Motor neuron (in vitro differentiated cells): Measurements from ENCODE around the gene RAB3IL1. TPM values are rescaled to one million over a fixed set of nuclear protein-coding genes. Genes with fewer than 3 reads are reported as not detected.
"Not testable (repeated sequence)": the region's sequence is repeated elsewhere in the genome, so short reads cannot be mapped to it uniquely, and the experiment has no call there.

Experiments used
- ATAC-seq, 8 experiments: fragments of 200-7000 bp; cut with Tn5 transposase; replicated peaks in 6 of 8; 2 replicates each; pipeline ENCODE4 v1.8.0; 2021; ENCODE audit warnings: mild to moderate bottlenecking in 8 of 8, moderate library complexity in 8 of 8
- H3K27ac ChIP-seq, 2 donors: fragments of 250-450 bp; sonication (Bioruptor Pico); 2 replicates each; pipeline ENCODE4 v1.9.0; 2021; ENCODE audit warnings: antibody characterized with exemption in 2 of 2, mild to moderate bottlenecking in 2 of 2, moderate library complexity in 1 of 2
- H3K4me1 ChIP-seq, 2 donors: fragments of 250-450 bp; sonication (Bioruptor Pico); replicated peaks in 1 of 2; 2 replicates each; pipeline ENCODE4 v1.6.1; 2021; ENCODE audit warnings: antibody characterized with exemption in 2 of 2, mild to moderate bottlenecking in 2 of 2, moderate library complexity in 1 of 2
- H3K4me3 ChIP-seq, 5 donors: fragments of 250-450 bp; sonication (Bioruptor Pico); 2 replicates each; pipeline ENCODE4 v1.9.0; 2021; ENCODE audit warnings: antibody characterized with exemption in 5 of 5, mild to moderate bottlenecking in 5 of 5, moderate library complexity in 4 of 5
- whole genome bisulfite sequencing, 10 experiments: fragments of 450-650 bp; shearing (Covaris generic); methylation state at CpG; one replicate each; pipeline ENCODE4 v1.0.0; 2022; 5-methylcytosine and 5-hydroxymethylcytosine counted together
- in situ Hi-C, 9 experiments: fragments of 400-800 bp; cut with MboI; loops; one replicate each; pipeline ENCODE4 v1.15.0; 2021; ENCODE audit warnings: low sequenced_read_pairs in 9 of 9, low pct_unique_long_range_greater_than_20kb in 2 of 9; ENCODE audit not compliant: unreplicated experiment in 9 of 9
- total RNA-seq, 8 experiments: library from RNA; unstranded; fragments of 300-600 nt; gene quantifications; 2 replicates each; pipeline versions ENCODE4 v1.2.3 to v1.2.4, GENCODE V29; 2022

RAB3IL1 gene
- 10 to 100 TPM in 1 of 8 experiments, 1 to 10 TPM in 6, under 1 TPM in 1; 0.50 to 12.8 (median 2.5) TPM for total RNA-seq

- in situ Hi-C loops: no loop called here
- 30% methylated on average over 2 of the region's 74 CpGs; no CpG with 5 or more reads in 9 of the 10 experiments for WGBS, 10 experiments
Measured at GRCh38 chr11:61917334-61918109, at the start of gene RAB3IL1. TSS of gene RAB3IL1 (minus strand) at chr11:61917566. CDS start at chr11:61917367, 199 bp downstream.

GRCh38 chr11:61966734-61967115 lies 49.4 kb upstream of the RAB3IL1 start:
- Histone ChIP-seq H3K27ac (peak overlapping the region; percentile 94 to 96), H3K4me1 (peaks cover 22 to 24% of the 10 kb centered on the region in 2 donors), H3K4me3 (peak overlapping the region; percentile 76 to 99 (median 96))
- no peak for ATAC-seq
- 0% methylated on average over 2 to 8 of the region's 13 CpGs; no CpG with 5 or more reads in 6 of the 10 experiments for WGBS, 10 experiments
- in situ Hi-C loops: loop anchor here in 1 of 9 experiments (25.0 kb wide), 1 partner anchor 96 kb away; no protein-coding TSS in a partner anchor

More at GRCh38 chr11:61917334-61918109, at the start of gene RAB3IL1:
- Histone ChIP-seq H3K27ac (peak within 1 kb of the TSS in 1 of 2 donors; percentile 18), H3K4me1 (peaks cover 0 to 6% of the 10 kb centered on the region in 2 donors), H3K4me3 (peak within 1 kb of the TSS; percentile 46 to 73 (median 49))
- peak; percentile 72 to 94 (median 92) for ATAC-seq

GRCh38 chr11:61964666-61965271 lies 47.4 kb upstream of the RAB3IL1 start:
- H3K27ac ChIP-seq, ATAC-seq: not testable (repeated sequence)
- peaks cover 15% of the 10 kb centered on the region in 2 donors for H3K4me1 ChIP-seq
- peak overlapping the region; percentile 76 to 99 (median 96) for H3K4me3 ChIP-seq
- WGBS, 10 experiments: 78 to 100% (median 86%) methylated on average over 1 to 6 of the region's 9 CpGs; no CpG with 5 or more reads in 3 of the 10 experiments
- in situ Hi-C loops: loop anchor here in 1 of 9 experiments (25.0 kb wide), 1 partner anchor 98 kb away; no protein-coding TSS in a partner anchor

DNA sequence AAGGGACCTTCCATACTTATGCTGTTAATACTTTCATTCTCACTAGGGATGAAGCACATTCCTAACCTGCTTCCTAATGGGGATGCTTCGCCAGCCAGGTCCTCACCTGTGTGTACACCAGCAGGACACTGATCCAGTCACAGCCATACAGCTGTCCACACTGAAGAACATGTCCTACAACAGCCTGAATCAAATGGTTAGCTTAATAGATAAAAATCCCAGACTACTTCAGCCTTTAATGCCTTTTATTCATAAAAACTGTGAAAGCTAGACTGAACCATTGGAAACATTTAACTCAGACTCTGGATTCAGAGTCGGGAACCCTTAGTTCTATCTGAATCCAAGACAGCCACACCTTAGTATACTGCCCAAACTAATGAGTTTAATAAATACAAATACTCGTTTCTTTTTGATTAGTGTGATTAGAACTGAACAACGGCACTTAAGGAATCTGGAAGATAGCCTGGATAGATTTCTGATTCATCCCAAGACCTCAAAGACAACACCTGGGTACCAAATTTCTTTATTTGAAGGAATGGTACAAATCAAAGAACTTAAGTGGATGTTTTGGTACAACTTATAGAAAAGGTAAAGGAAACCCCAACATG lies 46.8 kb upstream of the RAB3IL1 start:
- in situ Hi-C loops: loop anchor here in 1 of 9 experiments (25.0 kb wide), 1 partner anchor 98 kb away; no protein-coding TSS in a partner anchor
- no peak overlapping the region for H3K4me3 ChIP-seq
- peak in 1 of 8 experiments; percentile 1 for ATAC-seq
- H3K4me1 ChIP-seq: peaks cover 13 to 15% of the 10 kb centered on the region in 2 donors
- 10 to 100% (median 93%) methylated on average over 1 to 4 of the region's 4 CpGs; no CpG with 5 or more reads in 3 of the 10 experiments for WGBS, 10 experiments
- H3K27ac ChIP-seq: no peak overlapping the region

- peaks cover 8 to 10% of the 10 kb centered on the region in 2 donors for H3K4me1 ChIP-seq
- 53 to 100% (median 92%) methylated on average over 1 to 9 of the region's 10 CpGs; no CpG with 5 or more reads in 1 of the 10 experiments for WGBS, 10 experiments
- H3K27ac ChIP-seq: no peak overlapping the region
- no peak overlapping the region for H3K4me3 ChIP-seq
- ATAC-seq: peak in 3 of 8 experiments; percentile 0 to 8 (median 7)
- in situ Hi-C loops: loop anchor here in 1 of 9 experiments (25.0 kb wide), 1 partner anchor 99 kb away; no protein-coding TSS in a partner anchor
Measured at GRCh38 chr11:61963282-61964057, 46.1 kb upstream of the RAB3IL1 start.

- ATAC-seq: peak in 1 of 8 experiments; percentile 0
- Histone ChIP-seq H3K4me3 (no peak overlapping the region), H3K4me1 (peaks cover 8% of the 10 kb centered on the region in 2 donors), H3K27ac (no peak overlapping the region)
- in situ Hi-C loops: loop anchor here in 1 of 9 experiments (25.0 kb wide), 1 partner anchor 99 kb away; no protein-coding TSS in a partner anchor
- WGBS, 10 experiments: 80 to 100% (median 100%) methylated on average over 1 to 2 of the region's 3 CpGs; no CpG with 5 or more reads in 4 of the 10 experiments
Measured at GRCh38 chr11:61963016-61963281, 45.6 kb upstream of the RAB3IL1 start.

- in situ Hi-C loops: loop anchor here in 1 of 9 experiments (25.0 kb wide), 1 partner anchor 100 kb away; no protein-coding TSS in a partner anchor
- 33 to 91% (median 82%) methylated on average over 4 to 9 of the region's 12 CpGs; no CpG with 5 or more reads in 6 of the 10 experiments for WGBS, 10 experiments
- no peak overlapping the region for H3K27ac ChIP-seq
- peak in 5 of 8 experiments; percentile 2 to 7 (median 5) for ATAC-seq
- peaks cover 8% of the 10 kb centered on the region in 2 donors for H3K4me1 ChIP-seq
- H3K4me3 ChIP-seq: no peak overlapping the region
Measured at GRCh38 chr11:61962213-61963015, 45.0 kb upstream of the RAB3IL1 start.

DNA sequence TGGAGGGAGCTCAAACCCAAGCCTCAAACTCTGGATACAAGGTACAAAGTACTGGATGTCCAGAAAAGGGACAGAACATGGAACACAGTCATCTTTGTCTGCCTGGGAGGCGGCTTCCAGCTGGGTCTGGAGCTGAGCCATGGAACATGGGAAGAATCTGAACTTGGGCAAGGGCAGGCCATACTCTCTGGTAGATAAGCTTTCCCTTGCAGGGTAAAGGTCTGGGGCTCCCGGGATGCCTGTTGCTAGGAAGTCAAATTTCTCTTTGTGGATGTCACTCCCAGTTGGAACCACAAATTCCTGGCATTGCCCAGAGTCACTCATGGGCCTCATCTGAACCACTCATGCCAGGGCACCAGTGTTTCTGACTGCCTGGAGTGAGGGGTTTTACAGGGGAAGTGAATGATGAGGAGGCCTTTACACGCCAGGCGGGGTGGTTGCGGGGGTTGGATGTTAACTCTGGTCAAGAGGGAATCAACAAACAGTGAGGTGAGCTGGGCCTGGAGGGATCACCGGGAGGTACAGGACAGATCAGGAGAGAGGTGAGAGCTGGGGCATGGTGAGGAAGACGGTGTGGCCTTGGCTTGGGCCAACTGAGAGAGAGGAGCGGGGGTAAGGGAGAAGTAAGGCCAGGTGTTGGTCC lies 44.3 kb upstream of the RAB3IL1 start:
- Histone ChIP-seq H3K4me1 (peaks cover 8% of the 10 kb centered on the region in 2 donors), H3K27ac (no peak overlapping the region), H3K4me3 (no peak overlapping the region)
- peak; percentile 1 to 24 (median 5) for ATAC-seq
- in situ Hi-C loops: loop anchor here in 1 of 9 experiments (25.0 kb wide), 1 partner anchor 101 kb away; no protein-coding TSS in a partner anchor
- 40 to 100% (median 90%) methylated on average over 1 to 4 of the region's 8 CpGs; no CpG with 5 or more reads in 4 of the 10 experiments for WGBS, 10 experiments

DNA sequence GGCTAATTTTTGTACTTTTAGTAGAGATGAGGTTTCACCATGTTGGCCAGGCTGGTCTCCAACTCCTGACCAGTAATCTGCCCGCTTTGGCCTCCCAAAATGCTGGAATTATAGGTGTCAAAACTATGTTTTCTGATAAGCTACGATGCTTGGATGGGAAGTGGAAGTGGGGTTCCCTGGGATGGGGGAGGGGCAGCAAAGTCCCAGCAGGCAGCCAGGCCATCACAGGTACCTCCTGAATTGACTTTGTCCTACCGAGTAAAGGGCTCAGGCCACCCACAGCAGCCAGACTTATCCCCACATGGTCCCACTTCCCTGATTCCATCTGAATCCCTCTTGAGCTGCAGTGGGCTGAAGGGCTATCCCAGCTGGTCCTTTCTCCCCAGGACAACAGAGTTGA lies 43.2 kb upstream of the RAB3IL1 start:
- Histone ChIP-seq H3K27ac (no peak overlapping the region), H3K4me1 (peaks cover 5 to 9% of the 10 kb centered on the region in 2 donors), H3K4me3 (no peak overlapping the region)
- in situ Hi-C loops: loop anchor here in 1 of 9 experiments (25.0 kb wide), 1 partner anchor 102 kb away; no protein-coding TSS in a partner anchor
- 80 to 100% (median 94%) methylated on average over 1 to 3 of the region's 3 CpGs; no CpG with 5 or more reads in 6 of the 10 experiments for WGBS, 10 experiments
- ATAC-seq: no peak

DNA sequence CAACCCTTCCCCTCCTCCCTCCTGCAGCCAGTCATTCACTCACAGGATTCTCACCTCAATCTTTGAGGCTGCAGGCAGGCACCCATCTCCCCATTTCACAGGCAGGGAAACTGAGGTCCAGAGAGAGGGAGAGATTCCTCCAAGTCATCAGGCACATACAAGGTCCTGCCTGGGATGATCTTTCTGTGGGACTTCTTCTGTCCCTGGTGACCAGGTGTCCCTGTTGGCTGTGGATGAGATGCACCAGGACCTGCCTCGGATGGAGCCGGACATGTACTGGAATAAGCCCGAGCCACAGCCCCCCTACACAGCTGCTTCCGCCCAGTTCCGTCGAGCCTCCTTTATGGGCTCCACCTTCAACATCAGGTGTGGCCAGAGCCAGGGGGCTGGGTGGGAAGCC lies 42.3 kb upstream of the RAB3IL1 start:
- in situ Hi-C loops: loop anchor here in 1 of 9 experiments (25.0 kb wide), 1 partner anchor 103 kb away; no protein-coding TSS in a partner anchor
- 40 to 100% methylated on average over 1 to 4 of the region's 6 CpGs; no CpG with 5 or more reads in 8 of the 10 experiments for WGBS, 10 experiments
- H3K27ac ChIP-seq: no peak overlapping the region
- no peak overlapping the region for H3K4me3 ChIP-seq
- peak in 1 of 8 experiments; percentile 0 for ATAC-seq
- H3K4me1 ChIP-seq: peaks cover 6 to 11% of the 10 kb centered on the region in 2 donors

GRCh38 chr11:61959114-61959513 lies 41.7 kb upstream of the RAB3IL1 start:
- Histone ChIP-seq H3K4me1 (peaks cover 12 to 13% of the 10 kb centered on the region in 2 donors), H3K4me3 (no peak overlapping the region), H3K27ac (no peak overlapping the region)
- ATAC-seq: no peak
- in situ Hi-C loops: loop anchor here in 1 of 9 experiments (25.0 kb wide), 1 partner anchor 103 kb away; no protein-coding TSS in a partner anchor
- WGBS, 10 experiments: 28 to 100% methylated on average over 1 to 2 of the region's 2 CpGs; no CpG with 5 or more reads in 8 of the 10 experiments
